GM12873 (cell line): ENCODE measurements around the gene FHIT.

Source experiments
- CTCF ChIP-seq: IDR thresholded peaks from 2 replicates; pipeline ENCODE4 v1.5.1; 2012; ENCODE audit warnings: low read depth, mild to moderate bottlenecking, moderate library complexity, low read length, control low read depth; ENCODE audit not compliant: insufficient read depth; ENCODE audit errors: missing control alignments

FHIT gene

GRCh38 chr3:60413551-60413950, 837.7 kb downstream of the FHIT start:
- TF ChIP-seq CTCF, result no peak

- TF ChIP-seq CTCF, result no peak
Measured at GRCh38 chr3:60403866-60404265, 847.4 kb downstream of the FHIT start.

GRCh38 chr3:60402931-60403330, 848.3 kb downstream of the FHIT start:
- no peak for TF ChIP-seq CTCF

DNA sequence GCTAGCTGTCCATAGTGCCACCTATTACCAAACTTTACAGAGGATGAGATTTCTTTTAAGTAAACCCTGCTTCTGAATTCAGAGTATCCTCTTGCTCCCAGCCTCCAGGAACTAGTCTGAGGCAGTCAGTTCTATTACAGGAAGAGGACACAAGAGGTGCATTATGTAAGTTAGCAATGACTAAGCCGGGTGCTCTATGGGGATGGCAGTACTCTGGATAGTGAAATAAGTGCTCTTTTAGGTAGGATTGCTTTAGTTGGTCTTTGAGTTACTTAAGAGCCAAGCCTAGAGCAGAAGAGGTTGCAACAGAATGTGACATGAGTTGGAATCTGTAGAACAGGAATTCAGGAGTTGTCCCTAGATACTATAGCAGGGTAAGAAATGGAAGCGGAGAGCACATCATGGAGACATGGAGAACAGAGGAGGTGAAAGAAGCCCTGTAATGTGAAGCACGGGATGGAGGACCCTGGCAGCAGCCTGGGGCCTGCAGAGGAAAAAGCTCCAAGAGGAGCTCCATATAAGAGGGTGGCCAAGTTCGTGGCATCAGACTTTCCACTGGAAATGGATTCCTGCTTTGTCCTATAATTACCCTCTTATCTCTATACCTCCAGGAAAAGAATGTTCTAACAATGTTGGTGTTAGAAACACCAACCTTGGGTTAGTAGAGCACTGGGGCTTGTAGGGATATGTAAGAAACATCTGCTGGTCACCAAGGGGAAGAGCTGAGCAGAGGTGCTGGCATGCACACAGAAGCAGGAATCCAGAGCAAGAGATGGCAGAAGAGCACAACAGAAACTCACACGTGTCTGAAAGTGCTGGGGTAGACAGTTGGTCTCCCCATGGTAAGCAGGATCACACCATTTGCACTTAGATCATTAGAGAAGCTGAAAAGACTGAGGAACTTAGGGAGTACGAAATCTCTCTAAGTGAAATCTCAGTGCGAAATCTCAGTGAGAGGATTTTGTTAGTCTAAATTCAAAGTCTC, 851.1 kb downstream of the FHIT start:
- TF ChIP-seq CTCF, result no peak

DNA sequence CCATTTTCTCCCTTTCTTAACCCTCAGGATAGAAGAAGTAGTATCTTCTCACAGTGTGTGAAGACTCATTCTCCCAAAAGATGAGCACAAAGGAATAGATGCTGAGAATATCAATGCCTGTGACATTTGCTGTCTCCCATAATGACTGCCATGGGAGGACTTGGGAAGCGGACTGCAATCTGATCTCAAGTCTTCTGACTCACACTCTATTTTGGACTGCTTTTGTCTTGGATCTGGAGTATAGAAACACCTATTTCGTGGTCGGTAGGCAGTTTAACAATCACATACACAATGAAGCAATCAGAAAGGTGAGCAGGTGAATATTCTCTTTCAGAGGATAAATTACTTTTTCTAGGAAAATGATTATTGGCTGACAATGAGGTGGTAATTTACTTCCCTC, 852.0 kb downstream of the FHIT start:
- TF ChIP-seq CTCF, result no peak

GRCh38 chr3:60395173-60395762, 856.0 kb downstream of the FHIT start:
- TF ChIP-seq CTCF, result no peak

- TF ChIP-seq CTCF, result no peak
Measured at GRCh38 chr3:60393946-60394345, 857.3 kb downstream of the FHIT start.
